ENCODE results near the gene SIK3.
"Not testable (repeated sequence)": the region's sequence is repeated elsewhere in the genome, so short reads cannot be mapped to it uniquely, and the experiment has no call there.

The SIK3 gene

DNA sequence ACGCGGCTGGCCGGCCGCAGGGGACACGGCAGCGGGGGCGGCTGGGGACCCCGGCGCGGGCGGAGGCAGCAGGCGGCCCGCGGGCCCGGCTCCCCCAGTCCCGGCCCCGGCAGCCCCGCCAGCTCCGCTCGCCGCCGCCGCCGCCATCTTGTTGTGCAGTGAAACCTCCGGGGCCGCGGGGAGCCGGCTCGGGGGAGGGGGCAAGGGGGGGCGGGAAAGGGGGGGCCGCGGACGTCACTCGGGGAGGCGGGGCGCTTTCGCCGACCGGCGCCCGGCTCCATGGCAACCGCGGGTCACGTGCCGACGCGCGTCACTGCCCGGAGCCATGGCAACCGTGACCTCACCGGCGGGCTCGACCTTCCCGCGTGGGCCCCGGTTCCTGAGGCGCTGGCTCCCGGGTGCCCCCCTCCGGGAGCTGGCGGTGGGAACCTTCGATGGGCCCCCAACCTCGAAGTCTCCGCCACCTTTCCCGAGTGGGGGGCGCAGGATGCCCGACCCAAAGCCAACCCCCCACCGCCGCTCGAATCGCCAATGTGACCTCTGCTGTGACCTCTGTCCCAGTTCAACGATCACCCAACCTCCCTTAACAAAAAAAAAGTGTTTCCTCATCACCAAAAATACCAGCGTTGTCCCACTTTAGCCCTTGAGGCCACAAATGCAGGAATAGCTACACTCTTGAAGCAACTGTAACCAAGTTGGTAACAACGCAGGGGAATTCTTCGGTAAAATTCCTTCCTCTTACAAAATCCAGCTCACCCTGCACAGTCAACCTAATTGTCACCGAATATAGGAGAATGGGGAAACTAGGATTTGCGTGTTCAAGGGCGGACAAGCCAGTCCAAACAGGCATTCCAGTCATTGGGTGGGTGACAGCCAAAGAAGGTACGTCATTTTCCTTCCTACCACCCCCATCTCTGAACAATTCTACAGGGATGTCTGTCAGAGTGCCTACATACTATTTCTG lies at the start of gene SIK3:
TSS of gene SIK3 (minus strand) at position 160 of the 964 bp plus-strand sequence. CDS start at position 147, 13 bp downstream.
- DNase-seq: peak; percentile 91

DNA sequence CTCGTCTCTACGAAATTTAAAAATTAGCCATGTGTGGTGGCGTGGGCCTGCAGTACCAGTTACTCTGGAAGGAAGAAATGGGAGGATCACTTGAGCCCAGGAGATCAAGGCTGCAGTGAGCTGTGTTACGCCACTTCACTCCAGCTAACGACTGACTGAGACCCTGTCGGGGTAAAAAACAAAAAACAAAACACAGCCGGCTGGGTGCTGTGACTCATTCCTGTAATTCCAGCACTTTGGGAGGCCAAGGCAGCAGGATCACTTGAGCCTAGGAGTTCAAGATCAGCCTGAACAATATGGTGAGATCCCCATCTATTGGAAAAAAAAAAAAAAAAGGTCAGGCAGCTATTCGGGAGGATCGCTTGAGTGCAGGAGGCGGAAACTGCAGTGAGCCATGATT lies 48.3 kb upstream of the SIK3 start:
- DNase-seq: no peak

DNA sequence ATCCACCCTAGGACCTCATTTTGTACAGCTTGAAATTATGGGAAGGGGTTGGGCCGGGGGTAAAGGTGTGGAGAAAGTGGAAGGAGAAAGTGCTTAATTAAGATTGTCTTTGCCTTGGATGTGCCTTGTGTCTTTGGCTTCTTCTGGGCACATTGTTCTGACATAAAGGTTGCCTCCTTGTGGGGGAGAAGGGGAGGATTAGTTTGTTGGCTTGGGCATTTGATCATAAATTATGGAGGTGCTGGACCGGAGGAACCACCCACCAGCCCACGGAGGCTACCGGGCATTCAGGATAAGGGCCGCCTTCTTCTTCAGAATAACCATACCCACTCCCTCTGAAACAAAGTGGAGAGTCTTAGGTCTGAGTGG lies 47.1 kb upstream of the SIK3 start:
- peak; percentile 5 for DNase-seq

DNA sequence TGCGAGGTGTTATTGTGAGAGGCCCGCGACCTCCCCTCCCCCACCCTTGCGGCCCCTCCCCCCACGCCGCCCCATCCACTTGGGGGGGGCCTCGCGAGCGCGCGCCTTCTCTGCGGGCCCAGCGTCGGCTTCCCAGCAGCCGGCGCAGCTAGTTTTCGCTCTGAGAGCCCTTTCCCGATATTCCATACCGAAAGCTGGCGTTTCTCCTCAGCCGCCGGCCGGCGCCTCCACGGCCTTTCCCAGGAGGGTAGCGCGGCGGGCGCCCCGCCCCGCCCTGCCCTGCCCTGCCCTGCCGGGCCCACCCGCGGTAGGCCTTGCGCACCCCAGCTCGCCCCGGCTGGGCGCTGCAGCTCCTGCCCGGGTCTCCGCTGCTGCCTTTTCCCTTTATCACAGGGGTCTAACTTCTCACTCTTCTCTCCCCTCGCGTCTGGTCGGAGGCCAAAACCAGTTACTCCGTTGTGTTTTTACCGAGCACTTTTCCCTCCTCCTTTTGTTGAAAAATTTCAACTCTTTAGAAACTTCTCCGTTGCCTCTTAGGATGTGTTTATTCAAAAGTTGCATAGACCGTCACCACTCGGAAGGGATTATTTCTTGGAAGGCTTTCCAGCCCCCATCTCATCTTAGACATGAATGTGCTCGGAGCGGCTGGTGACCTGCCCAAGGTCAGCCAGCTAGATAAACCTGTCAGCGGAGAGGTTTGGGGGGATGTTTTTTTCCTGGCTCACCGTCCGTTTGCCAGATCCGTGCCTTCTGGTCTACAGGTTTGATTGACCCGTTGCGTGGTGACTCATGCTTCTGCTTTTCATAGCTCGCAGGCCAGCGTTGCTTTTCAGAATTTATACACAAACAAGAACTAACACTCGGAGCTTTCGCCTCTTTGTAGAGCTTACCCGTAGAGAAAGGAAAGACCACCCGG lies 46.5 kb upstream of the SIK3 start:
- DNase-seq: peak; percentile 53

DNA sequence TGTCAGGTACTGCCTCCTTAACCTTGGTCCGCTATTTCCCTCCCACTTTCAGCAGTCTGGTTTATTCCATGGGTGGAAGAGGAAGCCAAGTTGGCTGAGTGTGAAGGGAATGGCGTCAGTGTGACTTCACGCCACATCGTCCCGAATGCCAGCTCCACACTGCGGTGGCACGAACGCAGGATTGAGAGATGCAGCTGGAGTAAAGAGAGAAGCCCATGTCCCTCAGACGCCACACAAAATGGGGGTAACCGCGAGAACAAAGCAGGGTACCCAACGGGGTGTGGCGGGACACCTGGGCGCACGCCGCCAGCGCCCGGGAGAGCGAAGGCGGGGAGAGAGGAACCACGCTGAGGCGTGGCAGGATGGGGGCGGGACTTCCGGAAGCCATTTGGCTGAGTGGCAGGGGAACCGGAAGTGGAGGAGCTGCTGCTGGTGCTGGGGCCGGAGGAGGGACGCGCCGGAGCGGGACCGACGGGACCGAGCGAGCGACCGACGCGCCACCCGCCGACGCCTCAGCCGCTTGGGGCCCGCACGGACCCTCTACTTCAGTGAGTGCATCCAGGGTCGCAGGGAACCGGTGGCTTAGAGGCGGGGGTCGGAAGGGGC lies 45.7 kb upstream of the SIK3 start, which contains the start of gene PAFAH1B2:
TSS of gene PAFAH1B2 (plus strand) at position 417 of the 606 bp plus-strand sequence. CDS start 8,161 bp downstream, outside the sequence.
- DNase-seq: peak; percentile 94

DNA sequence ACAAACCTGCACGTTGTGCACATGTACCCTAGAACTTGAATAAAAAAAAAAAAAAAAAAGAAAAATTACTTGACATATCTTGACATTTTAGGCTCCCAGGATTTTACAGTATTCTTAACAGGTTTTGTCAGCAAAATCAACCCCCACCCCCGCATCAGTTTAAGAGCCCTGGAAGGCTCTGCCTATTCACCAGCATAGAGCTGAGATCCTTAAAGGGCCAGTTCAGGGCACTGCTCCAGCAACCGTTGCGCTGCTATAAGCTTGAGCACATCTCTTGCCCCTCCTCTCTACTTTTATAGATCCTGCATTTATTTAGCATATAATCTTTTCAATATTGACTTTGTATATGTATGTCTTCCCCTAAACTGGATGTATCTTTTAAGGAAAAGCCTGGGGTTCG lies 45.2 kb upstream of the SIK3 start:
- peak; percentile 71 for DNase-seq

DNA sequence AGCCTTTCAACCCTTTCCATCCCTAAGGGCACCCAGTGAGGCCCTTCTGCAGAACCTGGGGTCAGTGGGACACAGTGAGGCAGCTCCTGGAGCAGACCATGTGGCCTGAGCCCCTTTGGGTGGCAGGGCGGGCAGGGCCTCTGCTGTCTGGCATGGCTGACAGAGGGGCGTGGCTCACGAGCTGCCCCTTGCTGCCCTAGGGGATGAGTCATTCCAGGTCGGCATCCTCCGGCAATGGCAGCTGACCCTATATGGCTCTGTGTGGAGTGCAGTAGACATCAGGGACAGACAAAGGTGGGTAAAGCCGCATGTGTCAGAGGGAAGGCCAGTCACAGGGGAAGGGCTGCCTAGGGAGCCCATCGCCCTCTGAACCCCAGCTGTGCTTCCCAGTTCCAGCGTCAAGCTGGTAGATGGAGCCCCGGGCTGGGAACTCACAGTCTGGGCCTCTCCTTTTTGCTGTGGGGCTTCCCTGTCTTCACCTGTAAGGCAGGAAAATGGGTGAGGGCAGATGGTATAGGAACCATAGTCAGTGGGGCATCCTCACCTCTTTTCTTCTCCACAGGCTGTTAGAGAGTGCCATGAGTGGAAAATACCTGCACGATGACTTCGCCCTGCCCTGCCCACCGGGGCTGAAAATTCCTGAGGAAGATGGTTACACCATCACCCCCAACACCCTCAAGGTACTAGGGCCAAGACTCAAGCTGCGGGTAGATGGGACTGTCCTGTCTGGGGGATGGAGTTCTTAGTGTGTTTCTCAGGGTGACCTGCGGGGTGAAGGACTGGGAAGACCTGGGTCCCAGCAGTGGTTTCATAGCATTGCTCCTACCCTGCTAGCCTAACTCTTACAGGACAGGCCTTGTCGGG lies 39.2 kb upstream of the SIK3 start:
- DNase-seq: not testable (repeated sequence)

DNA sequence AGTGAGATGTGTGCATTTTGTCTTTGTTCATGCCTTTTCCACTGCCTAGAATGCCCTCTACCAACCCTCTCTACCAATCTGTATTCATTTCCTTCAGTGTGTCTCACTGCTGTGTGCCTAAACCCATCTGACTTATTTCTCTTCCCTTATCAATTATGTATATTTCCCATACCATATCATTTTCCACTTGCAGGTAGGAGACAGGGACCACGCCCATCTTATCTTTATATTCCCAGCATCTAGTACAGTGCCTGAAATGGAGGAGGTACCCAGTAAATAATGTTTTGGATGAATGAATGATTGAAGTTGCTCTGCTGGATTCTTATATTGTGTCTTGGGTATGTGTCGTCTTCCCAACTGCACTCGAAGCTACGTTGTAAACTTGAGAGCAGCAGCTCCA lies 36.8 kb upstream of the SIK3 start:
- not testable (repeated sequence) for DNase-seq

DNA sequence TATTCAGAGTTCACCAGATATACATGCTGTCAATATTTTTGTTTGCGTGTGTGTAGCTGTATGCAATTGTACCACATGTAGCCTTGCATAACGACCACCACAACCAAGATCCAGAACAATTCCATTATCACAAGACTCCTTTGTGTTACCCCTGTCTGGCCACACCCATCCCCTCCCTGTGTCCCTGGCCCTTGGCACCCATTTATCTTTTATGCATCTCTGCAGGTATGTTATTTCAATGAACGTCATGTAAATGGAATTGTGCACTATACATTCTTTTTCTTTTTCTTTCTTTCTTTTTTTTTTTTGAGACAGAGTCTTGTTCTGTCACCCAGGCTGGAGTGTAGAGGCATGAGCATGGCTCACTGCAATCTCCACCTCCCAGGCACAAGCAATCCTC lies 36.2 kb upstream of the SIK3 start:
- no peak for DNase-seq

DNA sequence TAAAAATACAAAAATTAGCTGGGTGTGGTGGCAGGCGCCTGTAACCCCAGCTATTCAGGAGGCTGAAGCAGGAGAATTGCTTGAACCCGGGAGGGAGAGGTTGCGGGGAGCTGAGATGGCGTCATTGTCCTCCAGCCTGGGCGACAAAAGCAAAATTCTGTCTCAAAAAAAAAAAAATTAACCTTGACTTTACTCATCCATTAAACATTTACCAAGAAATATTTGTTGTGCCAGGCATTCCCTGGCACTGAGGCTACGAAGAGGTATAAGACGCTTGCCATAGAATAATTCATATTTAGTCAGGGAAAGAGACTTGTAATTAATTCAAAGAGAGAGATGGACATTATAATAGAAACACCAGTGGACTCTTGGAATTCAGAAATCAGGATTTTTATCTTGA lies 32.7 kb upstream of the SIK3 start:
- no peak for DNase-seq

DNA sequence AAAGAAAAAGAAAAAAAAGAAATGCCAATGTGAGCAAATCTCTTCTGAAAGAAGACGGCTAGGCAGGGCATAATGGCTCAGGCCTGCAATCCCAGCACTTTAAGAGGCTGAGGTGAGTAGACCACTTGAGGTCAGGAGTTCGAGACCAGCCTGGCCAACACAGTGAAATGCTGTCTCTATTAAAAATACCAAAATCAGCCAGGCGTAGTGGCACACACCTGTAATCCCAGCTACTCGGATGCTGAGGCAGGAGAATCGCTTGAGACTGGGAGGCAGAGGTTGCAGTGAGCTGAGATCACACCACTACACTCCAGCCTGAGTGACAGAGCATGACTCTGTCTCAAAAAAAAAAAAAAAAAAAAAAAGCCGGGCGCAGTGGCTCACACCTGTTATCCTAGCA lies 32.2 kb upstream of the SIK3 start:
- not testable (repeated sequence) for DNase-seq

DNA sequence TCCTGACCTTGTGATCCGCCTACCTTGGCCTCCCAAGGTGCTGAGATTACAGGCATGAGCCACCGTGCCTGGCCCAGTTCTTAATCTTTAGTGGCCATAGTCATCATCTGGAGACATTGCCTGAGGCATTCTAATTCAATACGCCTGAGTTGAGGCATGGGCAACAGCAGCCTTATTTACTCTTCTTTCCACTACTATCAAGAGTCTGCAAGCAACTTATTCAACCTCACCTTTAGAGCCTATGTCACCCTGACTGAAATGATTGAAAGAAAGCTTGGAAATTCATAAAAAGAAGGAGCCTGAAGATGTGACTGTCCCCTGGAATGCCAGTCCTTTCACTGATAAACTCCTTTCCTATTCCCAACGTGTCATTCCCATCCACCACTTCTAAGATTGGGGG lies 30.1 kb upstream of the SIK3 start:
- DNase-seq: no peak

DNA sequence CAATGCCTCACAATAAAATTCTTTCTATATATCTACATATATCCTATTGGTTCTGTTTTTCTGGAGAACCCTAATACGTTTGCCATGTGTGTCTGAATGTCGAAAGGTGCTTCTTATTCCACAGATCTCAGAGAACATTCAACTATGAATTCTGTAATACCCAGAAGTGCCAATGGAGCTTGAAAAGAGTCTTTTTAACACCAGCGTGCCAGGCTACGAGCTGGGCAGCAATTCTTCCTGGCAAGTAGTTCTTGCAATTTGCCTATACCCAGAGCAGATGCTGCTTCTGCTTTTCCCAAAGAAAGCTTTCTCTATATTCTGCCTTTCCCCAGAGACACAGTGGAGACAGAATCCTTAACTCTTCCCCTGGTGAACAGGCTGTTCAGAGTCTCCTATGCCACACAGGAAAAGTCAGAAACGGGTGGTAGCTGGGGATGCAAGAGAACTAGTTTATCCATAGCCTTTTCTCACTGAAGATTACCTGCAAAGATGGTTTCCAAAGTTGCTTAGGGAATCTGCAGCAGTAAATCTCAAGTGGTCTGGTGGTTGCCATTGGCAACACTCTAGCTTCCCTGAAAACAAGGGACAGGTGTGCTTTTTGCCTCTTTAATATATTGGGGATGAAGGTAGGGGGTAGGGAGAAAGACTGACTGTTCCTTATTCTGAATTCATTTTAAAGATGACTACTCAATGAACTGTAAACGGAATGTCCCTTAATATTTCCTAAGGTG lies 29.1 kb upstream of the SIK3 start:
- peak; percentile 91 for DNase-seq

DNA sequence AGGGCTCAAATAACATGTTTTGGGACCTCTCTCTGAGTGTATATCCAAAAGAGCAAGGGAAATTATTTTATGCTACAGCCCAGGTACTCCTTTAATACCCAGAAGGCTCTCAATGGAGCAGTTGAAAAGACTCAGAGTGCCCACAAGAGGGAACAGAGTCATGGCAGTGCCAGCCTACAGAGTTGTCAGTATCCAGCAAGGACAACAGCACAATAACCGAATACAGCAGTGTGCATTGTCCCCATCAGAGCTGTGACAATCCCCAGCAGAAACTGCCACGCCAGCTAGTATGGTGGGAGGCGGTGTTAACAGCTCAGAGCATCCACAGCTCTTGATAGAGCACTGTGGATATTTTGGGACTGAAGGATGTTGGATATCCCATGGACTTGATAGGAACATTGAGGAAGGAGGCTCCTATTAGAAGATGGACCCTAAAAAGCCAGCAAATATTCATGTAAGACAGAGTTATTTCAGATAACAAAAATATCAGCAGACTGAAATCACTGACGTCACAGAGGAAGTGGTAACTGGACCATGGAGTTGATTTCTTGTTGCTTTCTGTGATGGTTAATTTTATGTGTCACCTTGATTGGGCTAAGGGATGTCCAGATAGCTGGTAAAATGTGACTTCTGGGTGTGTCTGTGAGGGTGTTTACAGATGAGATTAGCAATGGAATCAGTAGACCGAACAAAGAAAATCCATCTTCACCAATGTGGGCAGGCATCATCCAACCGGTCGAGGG lies 28.2 kb upstream of the SIK3 start:
- no peak for DNase-seq

DNA sequence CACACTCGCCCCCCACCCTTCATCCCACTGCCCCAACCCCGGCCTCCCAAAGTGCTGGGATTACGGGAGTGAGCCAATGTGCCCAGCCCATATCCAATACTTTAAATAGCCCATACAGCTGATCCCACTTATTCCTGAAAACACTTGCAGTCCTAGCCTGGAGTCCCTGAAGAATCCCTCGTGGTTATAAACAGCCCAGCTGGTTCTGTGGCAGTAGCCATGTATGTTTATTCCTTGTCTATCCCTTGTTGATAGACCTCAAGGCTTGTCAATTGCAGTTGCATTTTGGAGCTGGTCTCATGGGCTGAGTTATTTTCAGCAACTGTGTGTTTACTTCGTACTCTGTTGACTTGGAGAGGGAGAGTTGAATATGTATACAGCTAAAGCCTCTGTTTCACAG lies 24.3 kb upstream of the SIK3 start:
- no peak for DNase-seq

DNA sequence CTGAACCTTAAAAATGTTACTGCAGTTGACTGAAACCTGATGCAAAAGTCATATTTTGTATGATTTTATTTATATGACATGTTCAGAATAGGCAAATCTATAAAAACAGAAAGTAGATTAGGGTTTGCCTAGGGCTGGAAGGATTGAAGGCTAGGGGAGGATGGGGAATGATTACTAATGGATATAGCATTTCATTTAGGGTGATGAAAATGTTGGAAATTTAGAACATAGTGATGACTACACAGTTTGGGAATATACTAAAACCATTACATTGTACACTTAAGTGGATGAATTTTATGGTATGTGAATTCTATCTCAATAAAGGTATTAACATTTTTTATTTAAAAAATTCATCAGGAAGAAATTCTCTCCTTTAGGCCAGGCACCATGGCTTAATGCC lies 22.9 kb upstream of the SIK3 start:
- no peak for DNase-seq

DNA sequence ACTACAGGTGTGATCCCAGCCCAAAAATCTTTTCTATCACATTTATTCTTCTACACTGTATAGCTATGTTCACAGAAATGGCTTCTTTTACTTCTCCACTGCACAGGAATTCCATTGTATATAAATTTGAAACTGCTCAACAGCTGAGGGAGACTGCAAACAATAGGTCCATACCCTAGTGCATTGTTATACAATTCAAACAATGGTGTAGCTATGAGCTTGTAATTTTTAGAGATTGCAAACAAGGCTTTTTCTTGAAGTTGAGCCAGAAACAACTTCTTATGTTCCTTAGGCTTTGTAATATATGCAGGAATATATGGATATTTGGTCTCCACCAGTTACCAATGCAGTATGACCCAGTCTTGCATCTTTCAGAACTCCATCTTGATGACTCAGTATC lies 19.5 kb upstream of the SIK3 start:
- no peak for DNase-seq

DNA sequence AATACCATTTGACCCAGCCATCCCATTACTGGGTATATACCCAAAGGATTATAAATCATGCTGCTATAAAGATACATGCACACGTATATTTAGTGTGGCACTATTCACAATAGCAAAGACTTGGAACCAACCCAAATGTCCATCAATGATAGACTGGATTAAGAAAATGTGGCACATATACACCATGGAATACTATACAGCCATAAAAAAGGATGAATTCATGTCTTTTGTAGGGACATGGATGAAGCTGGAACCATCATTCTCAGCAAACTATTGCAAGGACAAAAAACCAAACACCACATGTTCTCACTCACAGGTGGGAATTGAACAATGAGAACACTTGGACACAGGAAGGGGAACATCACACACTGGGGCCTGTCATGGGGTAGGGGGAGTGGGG lies 14.7 kb upstream of the SIK3 start:
- DNase-seq: not testable (repeated sequence)

DNA sequence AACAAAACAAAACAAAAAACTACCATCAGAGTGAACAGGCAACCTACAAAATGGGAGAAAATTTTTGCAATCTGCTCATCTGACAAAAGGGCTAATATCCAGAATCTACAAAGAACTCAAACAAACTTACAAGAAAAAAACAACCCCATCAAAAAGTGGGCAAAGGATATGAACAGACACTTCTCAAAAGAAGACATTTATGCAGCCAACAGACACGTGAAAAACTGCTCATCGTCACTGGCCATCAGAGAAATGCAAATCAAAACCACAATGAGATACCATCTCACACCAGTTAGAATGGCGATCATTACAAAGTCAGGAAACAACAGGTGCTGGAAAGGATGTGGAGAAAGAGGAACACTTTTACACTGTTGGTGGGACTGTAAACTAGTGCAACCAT lies 14.3 kb upstream of the SIK3 start:
- not testable (repeated sequence) for DNase-seq

DNA sequence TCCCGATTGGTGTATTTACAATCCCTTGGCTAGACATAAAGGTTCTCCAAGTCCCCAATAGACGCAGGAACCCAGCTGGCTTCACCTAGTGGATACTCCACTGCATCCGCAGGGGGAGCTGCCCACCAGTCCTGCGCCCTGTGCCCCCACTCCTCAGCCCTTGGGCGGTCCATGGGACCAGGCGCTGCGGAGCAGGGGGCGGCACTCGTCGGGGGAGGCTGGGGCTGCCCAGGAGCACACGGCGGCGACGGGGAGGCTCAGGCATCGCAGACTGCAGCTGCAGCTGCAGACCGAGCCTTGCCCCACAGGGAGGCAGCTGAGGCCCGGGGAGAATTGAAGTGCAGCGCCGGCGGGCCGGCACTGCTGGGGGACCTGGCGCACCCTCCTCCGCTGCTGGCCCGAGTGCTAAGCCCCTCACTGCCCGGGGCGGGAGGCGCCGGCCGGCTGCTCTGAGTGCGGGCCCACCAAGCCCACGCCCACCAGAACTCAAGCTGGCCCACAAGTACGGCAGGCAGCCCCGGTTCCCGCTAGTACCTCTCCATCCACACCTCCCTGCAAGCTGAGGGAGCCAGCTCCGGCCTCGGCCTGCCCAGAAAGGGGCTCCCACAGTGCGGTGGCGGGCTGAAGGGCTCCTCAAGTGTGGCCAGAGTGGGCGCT lies 12.2 kb upstream of the SIK3 start:
- DNase-seq: no peak

Data from NCI-H1105 treated with DMSO at 0.1 percent for 48 hours (cell line).